Ovary (tissue), 3 donors: ENCODE data around the gene RASL10A.

Experiments
- POLR2A ChIP-seq: fragments of 450-650 bp; IDR thresholded peaks from one replicate; pipeline ENCODE4 v1.6.1; 2017; ENCODE audit warnings: antibody characterized with exemption, mild to moderate bottlenecking, moderate library complexity
- TF ChIP-seq, protein P1 (sequence below), 3 donors: fragments of 450-650 bp in 2 of 3; fragments of 200-600 bp in 1 of 3; IDR thresholded peaks; one replicate each; pipeline versions ENCODE4 v1.5.1 to v1.8.0; 2016 to 2022; ENCODE audit warnings: antibody characterized with exemption in 3 of 3, mild to moderate bottlenecking in 1 of 3
- donor health status: DM: no; HTN: no; CAD: no.

DNA sequence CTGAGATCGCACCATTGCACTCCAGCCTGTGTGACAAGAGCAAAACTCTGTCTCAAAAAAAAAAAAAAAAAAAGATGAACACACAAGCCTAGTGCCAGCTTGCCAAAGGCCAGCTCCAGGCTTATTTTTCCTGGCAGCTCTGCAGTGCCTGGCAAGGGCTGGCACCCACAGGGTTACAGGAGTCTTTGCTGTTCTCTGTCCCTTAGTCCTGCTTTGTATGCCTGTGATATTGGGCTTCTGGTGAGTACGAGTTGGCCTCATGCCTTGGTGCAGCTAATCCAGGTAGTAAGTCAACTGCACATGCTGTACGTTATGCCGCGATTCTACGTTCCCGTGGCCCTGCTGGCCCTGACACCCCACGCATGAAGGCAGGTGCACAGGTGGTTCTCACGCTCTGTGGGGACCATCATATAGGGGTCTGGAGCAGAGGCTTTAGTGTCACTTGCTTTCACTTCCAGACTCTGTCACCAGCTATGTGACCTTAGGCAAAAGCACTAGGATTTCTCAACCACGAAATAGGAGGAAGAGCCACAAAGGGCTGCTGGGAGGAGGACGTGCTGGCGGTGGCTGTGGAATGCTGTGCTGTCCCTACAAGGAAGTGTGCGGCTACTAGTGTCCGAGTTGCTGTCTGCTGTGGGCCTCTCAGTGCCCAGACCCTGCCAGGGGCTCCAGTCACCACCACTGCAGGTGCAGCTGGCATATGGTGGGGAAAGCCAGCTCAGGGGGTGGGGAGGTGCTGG lies 21.4 kb upstream of the RASL10A start:
- TF ChIP-seq, protein P1, sequence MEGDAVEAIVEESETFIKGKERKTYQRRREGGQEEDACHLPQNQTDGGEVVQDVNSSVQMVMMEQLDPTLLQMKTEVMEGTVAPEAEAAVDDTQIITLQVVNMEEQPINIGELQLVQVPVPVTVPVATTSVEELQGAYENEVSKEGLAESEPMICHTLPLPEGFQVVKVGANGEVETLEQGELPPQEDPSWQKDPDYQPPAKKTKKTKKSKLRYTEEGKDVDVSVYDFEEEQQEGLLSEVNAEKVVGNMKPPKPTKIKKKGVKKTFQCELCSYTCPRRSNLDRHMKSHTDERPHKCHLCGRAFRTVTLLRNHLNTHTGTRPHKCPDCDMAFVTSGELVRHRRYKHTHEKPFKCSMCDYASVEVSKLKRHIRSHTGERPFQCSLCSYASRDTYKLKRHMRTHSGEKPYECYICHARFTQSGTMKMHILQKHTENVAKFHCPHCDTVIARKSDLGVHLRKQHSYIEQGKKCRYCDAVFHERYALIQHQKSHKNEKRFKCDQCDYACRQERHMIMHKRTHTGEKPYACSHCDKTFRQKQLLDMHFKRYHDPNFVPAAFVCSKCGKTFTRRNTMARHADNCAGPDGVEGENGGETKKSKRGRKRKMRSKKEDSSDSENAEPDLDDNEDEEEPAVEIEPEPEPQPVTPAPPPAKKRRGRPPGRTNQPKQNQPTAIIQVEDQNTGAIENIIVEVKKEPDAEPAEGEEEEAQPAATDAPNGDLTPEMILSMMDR (IDR thresholded peaks at IDR 0.05): no peak
- TF ChIP-seq POLR2A: no peak
